HG02571 (cell line): ENCODE measurements around the gene DIS3L2.
"Not testable (repeated sequence)": the region's sequence is repeated elsewhere in the genome, so short reads cannot be mapped to it uniquely, and the experiment has no call there.

ENCODE experiments used
- ATAC-seq: cut with Tn5 transposase; IDR thresholded peaks from one replicate; pipeline ENCODE4 v1.9.1; 2021; ENCODE audit warnings: mild to moderate bottlenecking, moderate library complexity; ENCODE audit not compliant: unreplicated experiment

DIS3L2 gene

GRCh38 chr2:232363064-232363783 lies 401.7 kb downstream of the DIS3L2 start:
- not testable (repeated sequence) for ATAC-seq

- ATAC-seq: no peak
These were observed 402.5 kb downstream of the DIS3L2 start for GRCh38 chr2:232363784-232364615.

GRCh38 chr2:232364806-232365594 lies 403.5 kb downstream of the DIS3L2 start:
- not testable (repeated sequence) for ATAC-seq

- ATAC-seq: no peak
These were observed 404.3 kb downstream of the DIS3L2 start for GRCh38 chr2:232365621-232366321.

GRCh38 chr2:232366461-232366860 lies 404.9 kb downstream of the DIS3L2 start:
- not testable (repeated sequence) for ATAC-seq

- no peak for ATAC-seq
These were observed 405.5 kb downstream of the DIS3L2 start for GRCh38 chr2:232367016-232367415.

- no peak for ATAC-seq
These were observed 406.2 kb downstream of the DIS3L2 start for GRCh38 chr2:232367591-232368233.

- ATAC-seq: no peak
These were observed 406.8 kb downstream of the DIS3L2 start for GRCh38 chr2:232368311-232368731.

GRCh38 chr2:232369126-232369951 lies 407.8 kb downstream of the DIS3L2 start:
- ATAC-seq: no peak

GRCh38 chr2:232370007-232370406 lies 408.5 kb downstream of the DIS3L2 start:
- not testable (repeated sequence) for ATAC-seq

GRCh38 chr2:232372231-232373208 lies 411.0 kb downstream of the DIS3L2 start:
- no peak for ATAC-seq

- no peak for ATAC-seq
These were observed 412.8 kb downstream of the DIS3L2 start for GRCh38 chr2:232374356-232374755.

- no peak for ATAC-seq
These were observed 413.7 kb downstream of the DIS3L2 start for GRCh38 chr2:232375164-232375563.

- no peak for ATAC-seq
These were observed 414.7 kb downstream of the DIS3L2 start for GRCh38 chr2:232376260-232376659.

GRCh38 chr2:232376713-232377112 lies 415.2 kb downstream of the DIS3L2 start:
- no peak for ATAC-seq

GRCh38 chr2:232377319-232377718 lies 415.8 kb downstream of the DIS3L2 start:
- ATAC-seq: no peak

GRCh38 chr2:232377841-232378734 lies 416.6 kb downstream of the DIS3L2 start:
- no peak for ATAC-seq
